GM19043 (cell line): ENCODE measurements around the gene B3GALT6.

Source experiments
- ATAC-seq: cut with Tn5 transposase; IDR thresholded peaks from one replicate; pipeline ENCODE4 v1.9.1; 2021; ENCODE audit warnings: low read depth; ENCODE audit not compliant: unreplicated experiment

Gene B3GALT6

DNA sequence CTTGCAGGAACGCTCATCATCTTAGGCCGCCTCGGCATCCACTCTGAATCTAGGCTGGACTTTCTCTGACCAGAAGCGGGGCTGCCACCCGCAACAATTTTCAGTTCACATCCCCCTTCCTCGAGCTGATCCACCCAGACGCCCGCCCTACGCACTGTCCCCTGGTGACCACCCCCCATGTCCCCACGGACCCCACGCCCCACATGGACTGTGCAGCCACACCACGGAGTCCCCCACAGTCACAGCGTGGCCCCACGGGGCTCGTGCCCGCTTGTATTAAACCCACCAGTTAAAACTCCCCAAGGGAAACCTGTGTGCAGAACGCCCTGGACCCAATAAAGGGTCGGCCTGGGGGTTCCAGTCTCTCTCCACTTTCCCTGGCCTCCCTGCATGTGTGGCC is 27.5 kb downstream of the B3GALT6 start:
- no peak for ATAC-seq

DNA sequence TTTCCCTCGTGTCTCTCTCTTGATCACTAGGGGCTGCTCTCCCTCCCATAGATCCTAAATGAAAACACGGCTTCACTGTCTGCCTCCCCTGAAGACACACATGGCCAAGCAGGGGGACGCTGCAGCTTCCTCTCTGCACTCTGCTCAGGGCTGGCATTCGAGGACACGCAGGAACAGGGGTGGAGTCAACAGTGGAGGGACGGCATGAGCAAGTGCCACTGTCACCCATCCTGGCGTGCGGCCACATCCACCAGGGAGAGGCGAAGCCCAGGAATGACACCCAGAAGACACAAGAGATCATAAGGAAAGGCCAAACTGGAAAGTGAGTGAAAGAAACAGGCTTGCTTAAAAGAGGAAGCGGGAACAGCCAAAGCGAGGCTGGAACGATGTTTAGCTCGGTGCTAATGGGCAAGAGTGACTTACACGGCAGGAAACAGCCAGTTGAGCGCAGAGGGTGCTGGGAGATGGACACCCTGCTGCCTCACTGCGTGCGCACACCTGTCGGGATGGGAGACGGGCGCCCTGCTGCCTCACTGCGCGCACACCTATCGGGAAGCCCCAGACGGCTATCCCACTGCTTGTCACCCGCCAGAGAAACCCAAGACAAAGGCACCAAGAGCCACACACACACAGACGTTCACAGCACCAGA is 28.0 kb downstream of the B3GALT6 start:
- no peak for ATAC-seq

DNA sequence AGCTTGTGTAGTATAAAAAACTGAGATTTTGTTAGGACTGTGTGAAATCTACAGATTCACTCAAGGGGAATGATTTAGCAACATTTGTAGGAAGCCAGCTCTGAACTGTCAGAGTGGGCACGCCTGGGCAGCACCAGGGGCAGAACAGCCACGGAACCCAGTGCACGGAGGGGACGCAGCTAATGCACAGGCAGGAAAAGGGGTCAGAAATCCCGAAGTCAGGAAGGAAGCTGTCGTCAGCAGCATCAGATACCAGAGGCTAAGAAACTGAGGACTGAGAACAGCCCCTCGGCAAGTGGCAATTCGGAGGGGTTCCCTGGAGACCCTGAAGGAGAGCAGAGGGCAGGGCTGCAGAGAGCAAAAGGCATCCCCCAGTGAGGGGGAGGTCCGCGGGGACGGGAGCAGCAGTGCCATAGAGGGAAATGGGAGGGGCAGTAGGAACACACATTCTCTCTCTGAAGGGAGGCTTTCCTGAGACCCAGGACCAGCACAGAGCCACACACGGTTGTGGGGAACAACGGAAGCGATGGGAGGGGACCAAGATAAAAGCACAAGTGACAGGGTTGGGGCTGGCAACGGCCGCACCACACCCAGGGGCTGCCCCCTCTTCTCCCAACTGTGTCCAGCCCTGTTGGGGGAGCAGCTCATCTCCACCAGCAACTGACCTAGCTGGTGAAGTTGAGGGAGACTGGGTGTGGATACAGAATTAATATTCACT is 29.0 kb downstream of the B3GALT6 start:
- no peak for ATAC-seq

DNA sequence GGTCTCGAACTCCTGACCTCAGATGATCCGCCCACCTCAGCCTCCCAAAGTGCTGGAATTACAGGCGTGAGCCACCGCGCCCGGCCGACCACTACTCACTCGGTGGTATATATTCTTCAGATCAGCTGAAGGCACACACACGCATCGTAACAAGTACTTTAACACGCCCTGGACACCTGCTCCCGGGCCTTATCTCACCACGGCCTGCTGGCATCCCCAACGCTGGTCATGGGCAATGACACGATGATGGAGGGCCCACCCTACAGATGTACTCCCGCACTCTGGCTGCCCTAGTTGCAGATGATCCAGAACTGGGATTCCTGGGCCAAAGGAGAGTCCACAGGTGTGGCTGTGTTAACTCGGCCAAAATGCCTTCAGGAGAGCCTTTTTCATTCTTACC is 30.0 kb downstream of the B3GALT6 start:
- no peak for ATAC-seq

DNA sequence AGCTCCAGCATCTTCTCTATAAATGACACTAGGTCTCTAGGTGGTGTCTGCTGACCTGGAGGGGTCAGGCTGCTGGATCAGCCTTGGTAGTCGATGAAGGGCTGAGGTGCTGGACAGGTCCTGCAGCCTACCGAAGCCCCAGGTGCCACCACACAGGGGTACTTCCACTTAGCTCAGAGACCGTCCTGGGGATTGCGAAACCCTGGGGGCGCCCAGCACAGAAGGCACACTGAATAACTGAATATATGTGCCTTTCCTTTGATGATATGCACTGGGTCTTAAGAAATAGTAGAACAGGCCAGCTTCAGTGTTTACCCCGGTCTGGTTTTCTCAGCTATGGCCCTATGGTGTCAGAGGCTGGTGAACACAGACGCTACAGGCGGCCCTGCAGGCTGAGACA is 30.7 kb downstream of the B3GALT6 start:
- no peak for ATAC-seq

DNA sequence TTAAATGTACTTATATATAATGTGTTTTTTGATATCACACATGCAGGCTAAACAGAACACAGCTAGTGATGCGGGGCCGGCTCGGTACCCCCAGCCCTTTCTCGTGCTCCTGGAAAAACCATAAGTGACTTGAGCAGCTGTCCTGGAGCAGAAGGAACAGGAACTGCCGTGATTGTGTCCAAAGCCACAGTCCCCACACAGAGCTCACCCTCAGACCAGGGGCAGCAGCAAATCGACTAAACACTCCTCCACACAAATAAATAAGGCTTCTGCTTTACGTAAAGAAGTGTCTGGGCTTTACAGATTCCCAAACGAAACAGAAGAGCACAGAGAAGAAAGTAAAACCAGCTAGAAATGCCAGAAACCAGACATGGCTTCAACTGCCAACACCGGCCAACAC is 32.0 kb downstream of the B3GALT6 start:
- no peak for ATAC-seq

DNA sequence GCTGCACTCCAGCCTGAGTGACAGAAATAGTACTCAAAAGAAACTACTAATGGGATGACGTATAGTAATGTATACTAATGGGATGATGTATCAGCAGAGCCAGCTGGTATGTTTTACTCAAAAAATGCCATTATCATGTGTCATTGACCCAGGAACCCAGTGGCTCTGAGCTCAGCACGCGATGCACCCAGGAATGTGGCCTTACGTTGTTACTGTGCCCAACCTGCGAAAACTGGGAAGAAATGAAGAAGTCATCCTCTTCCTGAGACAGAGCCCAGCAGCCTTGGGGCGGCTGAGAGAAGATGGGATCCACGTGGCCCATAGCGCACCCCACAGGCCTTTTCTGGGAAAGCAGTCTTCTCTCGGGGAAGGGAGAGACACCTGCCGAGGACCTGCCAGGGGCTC is 32.8 kb downstream of the B3GALT6 start:
- ATAC-seq = no peak

DNA sequence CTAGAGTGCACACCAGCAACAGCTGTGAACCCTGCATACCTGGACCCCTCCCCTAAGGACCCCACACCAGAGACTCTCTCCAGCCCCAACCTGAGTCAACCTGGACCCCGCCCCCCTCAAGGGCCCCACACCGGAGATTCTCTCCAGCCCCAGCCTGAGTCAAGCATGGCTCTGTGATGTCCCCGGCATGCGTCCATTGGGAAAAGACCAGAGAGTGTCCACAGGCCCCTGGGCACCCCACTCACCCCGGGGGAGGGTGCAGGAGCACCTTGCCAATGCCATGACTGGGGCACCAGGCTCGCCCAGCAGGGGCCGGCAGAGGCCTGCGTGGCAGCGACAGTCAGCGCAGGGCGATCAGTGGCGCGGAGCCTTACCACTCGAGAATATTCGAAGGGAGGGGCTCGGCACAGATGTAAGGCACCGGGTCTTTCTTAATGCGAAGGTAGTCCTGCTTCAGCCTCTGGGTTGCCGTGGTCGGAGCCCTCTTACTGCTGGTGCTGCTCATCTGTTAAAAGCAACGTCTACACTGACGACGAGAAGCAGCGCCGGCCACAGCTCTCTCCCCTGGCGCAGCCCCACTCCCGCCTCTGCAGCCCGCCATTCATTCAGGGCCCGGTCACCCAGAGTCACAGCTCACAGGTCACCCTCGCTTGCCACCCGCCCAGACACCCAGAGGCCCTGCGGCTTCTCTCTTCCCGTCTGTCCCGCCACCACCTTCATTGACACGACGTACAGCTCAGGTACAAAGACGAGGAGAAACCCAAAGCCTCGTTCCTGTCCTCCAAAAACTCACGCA is 35.6 kb downstream of the B3GALT6 start:
- ATAC-seq = no peak

DNA sequence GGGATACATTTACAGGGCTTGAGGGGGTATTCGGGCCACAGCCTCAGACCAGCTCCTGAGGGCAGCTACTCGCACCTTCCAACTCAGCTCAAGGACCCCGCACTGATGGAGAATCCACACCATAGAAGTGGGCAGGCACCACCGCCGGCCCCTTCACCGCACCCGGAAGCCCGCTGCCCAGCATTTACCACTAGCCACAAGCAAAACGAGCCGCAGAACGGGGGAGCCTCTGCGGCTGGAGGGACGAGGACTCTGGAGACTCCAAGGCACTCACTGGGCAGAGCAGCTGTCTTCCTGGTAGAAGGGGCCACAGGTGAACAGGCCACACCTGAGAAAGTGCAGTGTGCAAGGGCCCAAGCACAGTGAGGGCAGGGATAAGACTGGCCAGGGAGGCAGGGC is 36.2 kb downstream of the B3GALT6 start:
- ATAC-seq = no peak

DNA sequence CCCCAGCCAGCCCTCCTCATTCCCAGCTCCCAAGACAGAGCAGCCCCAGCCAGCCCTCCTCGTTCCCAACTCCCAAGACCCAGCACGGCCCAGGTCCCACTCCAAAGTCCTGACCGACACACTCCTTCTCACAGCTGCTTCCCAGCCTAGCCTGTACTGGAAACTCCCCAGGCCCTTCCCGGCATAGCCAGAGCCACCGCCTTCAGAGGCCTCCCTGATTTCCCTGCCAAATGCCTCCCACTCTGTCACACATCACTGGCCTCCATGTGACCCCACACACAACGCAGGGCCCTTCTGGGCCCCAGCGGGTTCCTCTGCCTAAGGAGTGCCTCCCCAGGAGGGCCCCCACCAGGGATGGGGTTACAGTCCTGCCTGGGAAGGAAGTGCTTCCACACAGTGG is 38.8 kb downstream of the B3GALT6 start:
- ATAC-seq = no peak

DNA sequence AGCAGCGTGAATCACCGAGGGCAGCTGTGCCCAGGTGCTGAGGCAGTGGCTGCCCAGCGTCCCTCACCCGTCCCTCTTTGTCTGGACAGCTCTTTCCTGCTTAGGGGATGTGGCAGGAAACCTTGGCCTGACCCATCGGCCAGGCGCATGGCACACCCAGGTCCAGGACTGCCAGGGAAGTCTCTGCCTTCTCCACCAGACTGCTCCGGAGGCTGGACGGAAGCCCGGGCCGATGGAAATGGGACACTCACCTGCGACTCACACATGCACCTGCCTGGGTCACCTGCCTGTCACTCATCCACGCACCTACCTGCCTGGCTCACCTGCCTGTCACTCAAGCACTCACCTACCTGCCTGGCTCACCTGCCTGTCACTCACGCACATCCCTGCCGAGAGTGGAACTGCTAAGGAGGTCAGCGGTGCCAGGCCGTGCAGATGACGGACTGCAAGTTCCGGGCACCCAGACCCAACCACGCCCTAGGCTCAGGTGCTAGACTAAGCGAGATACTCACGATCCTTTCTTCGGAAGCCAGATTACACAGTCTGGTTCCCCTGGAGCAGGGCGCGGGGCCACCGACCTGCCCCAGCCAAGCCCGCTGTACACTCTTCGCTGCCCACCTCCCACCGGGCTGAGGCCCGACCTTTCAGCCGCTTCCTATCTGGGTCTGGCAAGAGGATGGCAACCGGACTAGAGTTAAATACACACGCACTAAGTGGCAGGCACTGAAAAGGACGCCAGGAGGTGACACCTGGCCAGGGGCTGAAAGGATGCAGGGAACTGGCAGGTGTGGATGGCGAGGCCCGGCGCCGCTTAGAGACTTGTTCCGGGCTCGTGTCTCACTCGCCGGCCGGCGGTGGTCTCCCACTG is 40.5 kb downstream of the B3GALT6 start:
- no peak for ATAC-seq

DNA sequence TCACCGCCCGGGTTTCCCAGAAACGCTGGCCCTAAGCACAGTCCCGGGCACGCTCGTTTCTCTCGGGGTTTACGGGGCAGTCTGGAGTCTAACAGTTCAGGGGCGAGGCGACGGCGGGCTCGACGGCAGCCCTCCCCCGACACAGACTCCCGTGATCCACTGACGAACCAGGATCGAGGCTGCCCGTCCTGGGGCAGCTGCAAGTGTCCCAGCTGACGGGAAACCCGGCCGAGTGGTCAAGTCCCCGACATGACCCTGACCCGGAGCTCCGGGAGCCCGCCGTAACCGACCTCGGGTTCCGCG is 41.1 kb downstream of the B3GALT6 start:
- ATAC-seq = no peak

DNA sequence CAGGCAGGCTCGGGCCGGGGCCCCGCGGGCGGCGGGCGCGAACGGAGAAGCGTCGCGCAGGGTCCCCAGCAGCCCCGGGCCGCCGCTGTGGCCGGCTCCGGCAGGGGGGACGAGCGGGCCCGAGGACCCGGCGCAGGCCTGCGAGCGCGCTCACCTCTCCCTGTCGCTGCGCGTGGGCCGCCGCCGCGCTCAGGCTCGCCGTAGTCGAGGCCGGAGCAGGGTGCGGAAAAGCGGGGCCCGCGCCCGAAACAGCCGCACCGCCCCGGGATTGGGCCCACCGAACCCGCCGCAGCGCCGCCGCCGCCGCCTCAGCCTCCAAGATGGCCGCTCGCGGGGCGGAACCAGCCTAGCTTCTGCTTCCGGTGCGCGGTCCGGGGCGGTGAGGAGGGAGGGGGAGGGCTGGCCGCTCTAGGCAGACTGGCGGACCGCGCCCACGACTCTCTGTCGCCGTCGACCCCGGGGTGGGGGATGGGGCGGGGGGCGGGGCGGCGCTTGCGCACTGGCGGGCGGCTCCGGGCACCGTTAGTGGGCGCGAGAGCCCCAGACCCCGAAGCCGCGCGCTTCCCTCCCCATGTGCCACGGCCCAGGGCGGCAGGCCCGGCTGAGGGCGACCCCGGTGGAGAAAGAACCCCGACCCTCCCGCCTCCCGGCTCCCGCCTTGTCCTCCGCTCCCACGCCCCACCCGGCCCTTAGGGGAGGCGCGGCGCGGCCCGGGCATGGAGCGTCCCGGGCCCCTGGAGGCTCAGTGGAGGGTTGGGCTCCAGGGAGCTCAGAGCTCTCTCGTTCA is 41.7 kb downstream of the B3GALT6 start, which contains the start of gene UBE2J2:
UBE2J2 (minus strand) TSS at position 343 of the 787 bp plus-strand sequence. CDS start 5,862 bp downstream, outside the sequence.
- peak; percentile 74 for ATAC-seq

DNA sequence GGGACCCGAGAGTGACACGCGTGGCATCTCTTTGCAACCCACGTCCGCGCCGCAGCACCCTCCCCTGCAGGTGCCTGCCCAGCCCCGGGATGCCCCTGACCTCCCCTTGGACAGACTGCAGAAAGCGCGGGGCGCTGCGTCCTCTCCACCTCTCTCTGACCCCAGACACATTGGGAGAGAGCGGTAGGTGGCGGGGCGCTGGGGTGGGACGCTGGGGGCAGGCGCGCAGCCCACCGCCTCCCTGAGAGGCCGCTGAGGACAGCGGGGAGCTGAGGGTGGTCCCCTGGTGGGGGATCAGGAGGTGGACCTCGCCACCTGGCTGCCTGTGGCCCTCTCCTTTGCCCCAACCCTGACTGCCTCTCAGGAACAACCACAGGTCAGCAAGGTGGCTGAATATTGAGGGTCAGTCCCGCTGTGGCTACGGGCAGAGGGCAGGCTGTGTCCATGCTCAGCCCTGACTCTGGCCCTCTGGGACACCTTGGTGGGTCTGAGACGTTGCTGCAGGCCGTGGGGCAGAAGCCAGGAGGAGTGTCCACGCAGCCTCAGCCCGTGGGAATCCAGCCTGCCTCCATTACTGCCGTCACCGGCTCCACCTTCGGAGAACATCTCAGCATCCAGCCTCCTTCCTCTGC is 42.4 kb downstream of the B3GALT6 start:
- ATAC-seq = no peak

DNA sequence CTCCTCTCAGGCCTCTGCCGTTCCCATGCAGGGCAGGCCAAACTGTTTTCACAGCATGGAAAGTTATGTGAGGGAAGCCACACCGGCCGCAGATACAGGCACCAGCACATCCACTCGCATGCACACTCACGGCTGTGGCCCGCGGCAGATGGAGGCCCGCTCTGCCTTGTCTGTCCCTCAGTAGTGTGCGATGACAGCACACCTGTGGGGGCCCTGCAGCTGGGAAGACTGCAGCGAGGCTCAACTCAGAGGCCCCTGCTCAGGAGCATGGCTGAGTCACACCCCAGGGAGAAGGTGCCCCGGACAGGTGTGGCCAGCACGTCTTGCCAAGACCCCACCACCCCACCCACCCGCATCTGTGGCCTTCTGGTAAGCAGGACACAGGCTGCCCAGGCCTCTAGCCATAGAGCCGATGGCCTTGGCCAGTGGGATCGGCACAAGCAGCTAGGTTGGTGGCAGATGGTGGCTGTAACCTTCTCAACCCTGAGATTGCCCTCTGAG is 42.9 kb downstream of the B3GALT6 start:
- ATAC-seq = no peak

DNA sequence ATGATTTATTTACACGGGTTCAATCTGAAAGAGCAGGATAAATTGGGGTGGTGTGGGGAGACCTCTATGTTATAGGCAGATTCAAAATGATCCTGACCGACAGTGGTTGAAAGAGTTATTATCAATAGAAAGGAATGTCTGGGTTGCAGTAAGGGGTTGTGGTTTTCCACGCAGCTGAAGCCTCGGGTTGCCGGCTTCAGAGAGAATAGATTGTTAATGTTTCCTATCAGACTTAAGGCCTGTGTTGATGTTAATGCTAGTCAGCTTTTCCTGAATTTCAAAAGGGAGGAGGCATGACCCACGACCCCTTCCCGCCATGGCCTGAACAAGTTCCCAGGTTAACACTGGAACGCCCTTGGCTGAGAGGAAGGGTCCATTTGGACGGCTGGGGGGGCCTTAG is 43.8 kb downstream of the B3GALT6 start:
- ATAC-seq = no peak

DNA sequence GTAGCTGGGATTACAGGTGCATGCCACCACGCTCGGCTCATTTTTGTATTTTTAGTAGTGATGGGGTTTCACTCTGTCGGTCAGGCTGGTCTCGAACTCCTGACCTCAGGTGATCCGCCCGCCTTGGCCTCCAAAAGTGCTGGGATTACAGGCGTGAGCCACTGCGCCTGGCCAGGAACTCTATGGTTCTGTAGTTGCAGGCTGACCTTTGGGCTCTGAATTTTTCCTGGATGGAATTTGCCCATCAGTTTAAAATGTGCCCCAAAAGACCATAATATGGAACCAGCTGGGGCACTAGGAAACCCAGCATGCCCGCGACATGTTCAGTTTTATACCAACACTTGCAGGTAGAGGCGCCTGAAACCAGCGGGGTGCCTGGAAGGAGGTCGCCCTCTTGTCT is 46.6 kb downstream of the B3GALT6 start:
- no peak for ATAC-seq

DNA sequence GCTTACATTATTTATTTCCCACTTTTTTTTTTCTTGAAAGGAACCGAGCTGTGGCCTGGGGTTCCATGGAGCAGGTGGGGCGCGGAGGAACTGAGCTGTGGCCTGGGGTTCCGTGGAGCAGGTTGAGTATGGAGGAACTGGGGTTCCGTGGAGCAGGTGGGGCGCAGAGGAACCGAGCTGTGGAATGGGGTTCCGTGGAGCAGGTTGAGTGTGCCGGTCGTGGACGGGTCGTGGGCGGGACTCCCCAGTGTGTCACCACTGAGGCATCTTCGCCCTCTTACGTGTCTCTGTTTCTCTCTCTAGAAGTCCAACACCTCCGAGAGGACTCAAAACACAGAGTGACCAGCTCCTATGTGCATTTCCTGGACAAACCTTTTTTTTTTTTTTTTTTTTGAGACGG is 47.0 kb downstream of the B3GALT6 start:
- no peak for ATAC-seq

DNA sequence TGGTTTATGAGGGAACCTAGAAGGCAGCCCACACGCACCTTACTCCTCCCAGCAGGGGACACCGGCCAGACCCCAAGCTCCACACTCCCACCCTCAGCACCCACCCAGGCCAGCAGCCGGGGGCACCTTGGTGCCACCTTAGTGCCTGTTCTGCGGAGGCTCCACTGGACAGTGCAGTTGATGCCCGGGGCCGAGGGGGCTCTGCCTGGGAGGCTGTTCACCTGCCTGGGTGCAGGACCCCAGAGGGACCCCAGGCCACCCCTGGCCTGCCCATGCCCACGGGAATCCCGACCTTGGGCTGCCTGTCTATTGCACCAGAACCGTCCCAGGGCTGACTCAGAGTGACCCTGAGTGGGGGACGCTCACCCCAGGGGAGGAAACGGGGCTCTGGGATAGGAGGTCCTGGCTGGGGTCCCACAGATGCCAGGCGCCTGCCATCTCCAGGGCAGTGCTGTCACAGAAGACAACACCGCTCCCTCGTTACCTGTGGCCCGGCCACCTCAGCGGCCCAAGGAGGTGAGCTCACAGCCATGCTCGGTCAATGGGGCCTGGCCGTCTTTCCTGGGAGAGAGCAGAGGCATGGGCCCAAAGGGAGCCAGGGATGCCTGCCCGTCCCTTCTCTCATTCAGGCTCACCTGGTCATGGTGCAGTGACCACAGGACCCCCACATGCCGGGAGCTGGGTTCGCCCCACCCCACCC is 48.9 kb downstream of the B3GALT6 start:
- ATAC-seq = no peak
